HCT116 (cell line): Measurements from ENCODE around the gene CYP4F2. TPM values are rescaled to one million over a fixed set of nuclear protein-coding genes. Genes with fewer than 3 reads are reported as not detected.

Experiments
- ATAC-seq: fragments of 200-7000 bp; cut with Tn5 transposase; 2 replicates; pipeline ENCODE4 v1.9.1; 2020; ENCODE audit warnings: mild to moderate bottlenecking, moderate library complexity
- BruUV-seq: library from RNA; stranded (reverse); fragments of 400-500 nt; replicated peaks from 2 replicates; lab custom pipeline; 2021; lab: Mats Ljungman, UMichigan
- CTCF ChIA-PET: fragments of 300-600 bp; sonication (Branson Sonifier 250); formaldehyde crosslinking; loops from one replicate; lab custom pipeline; 2021; ENCODE audit warnings: antibody characterized with exemption; lab: Charles Lee
- POLR2A ChIA-PET: fragments of 300-600, 350-600 bp; sonication (Branson Sonifier 250); formaldehyde crosslinking; loops from one replicate; lab custom pipeline; 2021; ENCODE audit warnings: antibody characterized with exemption; lab: Charles Lee
- RAD21 ChIA-PET, 2 experiments: fragments of 300-600 bp; sonication (Branson Sonifier 250); formaldehyde crosslinking; loops; one replicate each; lab custom pipeline; 2023; ENCODE audit warnings: low total read pairs in 2 of 2; ENCODE audit not compliant: uncharacterized antibody in 2 of 2, unreplicated experiment in 2 of 2, low non-redundant PET in 1 of 2; lab: Charles Lee
- DNase-seq: peaks from one replicate; pipeline ENCODE4 v3.0.0-alpha.2; 2010; ENCODE audit warnings: low read depth, low spot score
- H2AFZ ChIP-seq: fragments of 200-600 bp; shearing (Covaris generic), sonication (generic); 2 replicates; pipeline ENCODE4 v1.6.1; 2017; ENCODE audit warnings: low read depth, mixed run types, mixed read lengths, antibody characterized with exemption, low read length; ENCODE audit not compliant: poor library complexity, severe bottlenecking
- H3K27ac ChIP-seq: 2 replicates; pipeline ENCODE4 v1.5.1; 2012; ENCODE audit warnings: low read depth, low read length
- H3K27me3 ChIP-seq: fragments of 200-600 bp; sonication (generic); 2 replicates; pipeline ENCODE4 v1.6.1; 2016; ENCODE audit warnings: mixed run types, low read length, mixed read lengths; ENCODE audit not compliant: insufficient read depth
- H3K36me3 ChIP-seq, 2 experiments: fragments of 200-500 bp in 1 of 2; fragments of 200-600 bp in 1 of 2; sonication (Bioruptor generic) in 1 of 2; sonication (generic) in 1 of 2; 2 replicates each; pipeline versions ENCODE4 v1.5.1 to v1.6.1; 2014 to 2016; ENCODE audit warnings: low read length in 2 of 2, inconsistent platforms in 1 of 2, mixed read lengths in 1 of 2, mixed run types in 1 of 2; ENCODE audit not compliant: insufficient read depth in 2 of 2, control insufficient read depth in 1 of 2
- H3K4me1 ChIP-seq, 2 experiments: fragments of 200-600 bp in 1 of 2; sonication (generic) in 1 of 2; 2 replicates each; pipeline versions ENCODE4 v1.5.1 to v1.6.1; 2012 to 2017; ENCODE audit warnings: low read length in 2 of 2, inconsistent platforms in 1 of 2, mild to moderate bottlenecking in 1 of 2, mixed read lengths in 1 of 2, mixed run types in 1 of 2, moderate library complexity in 1 of 2; ENCODE audit not compliant: insufficient read depth in 2 of 2, control insufficient read depth in 1 of 2
- H3K4me2 ChIP-seq: fragments of 200-600 bp; sonication (generic); 2 replicates; pipeline ENCODE4 v1.6.1; 2017; ENCODE audit warnings: mixed run types, low read length, mixed read lengths
- H3K4me3 ChIP-seq, 2 experiments: fragments of 200-600 bp in 1 of 2; sonication (generic) in 1 of 2; replicated peaks in 1 of 2; 2 replicates each; pipeline ENCODE4 v1.5.1; 2011 to 2016; ENCODE audit warnings: low read length in 2 of 2, control low read depth in 1 of 2, low read depth in 1 of 2, mild to moderate bottlenecking in 1 of 2, mixed read lengths in 1 of 2, mixed run types in 1 of 2
- H3K79me2 ChIP-seq: fragments of 200-600 bp; sonication (generic); 2 replicates; pipeline ENCODE4 v1.6.1; 2017; ENCODE audit warnings: mild to moderate bottlenecking, mixed run types, low read length, moderate library complexity, mixed read lengths; ENCODE audit not compliant: insufficient read depth
- H3K9ac ChIP-seq: fragments of 200-600 bp; sonication (generic); 2 replicates; pipeline ENCODE4 v1.6.1; 2016; ENCODE audit warnings: low read length, mixed read lengths
- H3K9me2 ChIP-seq: fragments of 200-600 bp; sonication (generic), shearing (Covaris generic); 2 replicates; pipeline ENCODE4 v1.6.1; 2017; ENCODE audit warnings: mixed run types, mild to moderate bottlenecking, moderate library complexity; ENCODE audit not compliant: insufficient read depth
- H3K9me3 ChIP-seq, 2 experiments: fragments of 200-500 bp in 1 of 2; fragments of 200-600 bp in 1 of 2; sonication (Bioruptor generic) in 1 of 2; sonication (generic) in 1 of 2; 2 replicates each; pipeline ENCODE4 v1.6.1; 2014 to 2017; ENCODE audit warnings: low read length in 2 of 2, mixed read lengths in 2 of 2, inconsistent platforms in 1 of 2, low read depth in 1 of 2, mild to moderate bottlenecking in 1 of 2, mixed run types in 1 of 2, moderate library complexity in 1 of 2; ENCODE audit not compliant: control insufficient read depth in 1 of 2, insufficient read depth in 1 of 2
- H4K20me1 ChIP-seq: fragments of 200-600 bp; sonication (generic), shearing (Covaris generic); 2 replicates; pipeline ENCODE4 v1.6.1; 2017; ENCODE audit warnings: mixed run types, mild to moderate bottlenecking, moderate library complexity; ENCODE audit not compliant: insufficient read depth
- CEBPB ChIP-seq: IDR thresholded peaks from 2 replicates; pipeline ENCODE4 v1.6.1; 2012; ENCODE audit warnings: low read depth
- CTCF ChIP-seq, 3 experiments: fragments of 200-600 bp in 1 of 3; sonication (generic) in 1 of 3; IDR thresholded peaks in 2 of 3; conservative IDR thresholded peaks in 1 of 3; 2 replicates each; pipeline ENCODE4 v1.5.1; 2012 to 2017; ENCODE audit warnings: low read depth in 2 of 3, low read length in 2 of 3, antibody characterized with exemption in 1 of 3, borderline replicate concordance in 1 of 3, control low read depth in 1 of 3, mild to moderate bottlenecking in 1 of 3, mixed read lengths in 1 of 3, mixed run types in 1 of 3, moderate library complexity in 1 of 3; ENCODE audit not compliant: insufficient read depth in 1 of 3
- EGR1 ChIP-seq: IDR thresholded peaks from 2 replicates; pipeline ENCODE4 v1.6.1; 2012; ENCODE audit warnings: low read depth
- JUND ChIP-seq: IDR thresholded peaks from 2 replicates; pipeline ENCODE4 v1.6.1; 2012
- POLR2AphosphoS5 ChIP-seq: IDR thresholded peaks from 2 replicates; pipeline ENCODE4 v1.6.1; 2011; ENCODE audit warnings: mild to moderate bottlenecking, low read depth, low read length, moderate library complexity
- RAD21 ChIP-seq: IDR thresholded peaks from 2 replicates; pipeline ENCODE4 v1.6.1; 2012; ENCODE audit warnings: low read depth, mild to moderate bottlenecking
- REST ChIP-seq: IDR thresholded peaks from 2 replicates; pipeline ENCODE4 v1.6.1; 2012; ENCODE audit warnings: low read depth
- SIN3A ChIP-seq: IDR thresholded peaks from 2 replicates; pipeline ENCODE4 v1.6.1; 2012; ENCODE audit warnings: low read depth
- TCF7L2 ChIP-seq: IDR thresholded peaks from 2 replicates; pipeline ENCODE4 v1.7.0; 2011; ENCODE audit warnings: borderline replicate concordance, inconsistent platforms; ENCODE audit not compliant: insufficient read depth, insufficient read length; ENCODE audit errors: extremely low read depth
- YY1 ChIP-seq: IDR thresholded peaks from 2 replicates; pipeline ENCODE4 v1.6.1; 2011; ENCODE audit warnings: low read length, low read depth, moderate library complexity, mild to moderate bottlenecking; ENCODE audit not compliant: insufficient replicate concordance; ENCODE audit errors: extremely low read depth
- ZBTB33 ChIP-seq: IDR thresholded peaks from 2 replicates; pipeline ENCODE4 v1.6.1; 2011; ENCODE audit warnings: mild to moderate bottlenecking, low read length, moderate library complexity; ENCODE audit not compliant: insufficient replicate concordance; ENCODE audit errors: extremely low read depth
- ZNF274 ChIP-seq: fragments of 200-500 bp; sonication (Bioruptor generic); IDR thresholded peaks from 2 replicates; pipeline ENCODE4 v1.6.1; 2014; ENCODE audit warnings: mild to moderate bottlenecking, low read depth, low read length, inconsistent platforms
- intact Hi-C: fragments of 100-400 bp; cut with micrococcal nuclease; formaldehyde crosslinking; loops from 2 replicates; pipeline ENCODE4 v1.10.0; 2022
- total RNA-seq: library from RNA; stranded (reverse); gene quantifications from one replicate; pipeline ENCODE4 v1.2.1, GENCODE V29; 2021; ENCODE audit not compliant: unreplicated experiment

The CYP4F2 gene
- total RNA-seq, 1 experiment from 2014 or later = 1.1 TPM

GRCh38 chr19:15915109-15915508, 17.2 kb upstream of the CYP4F2 start:
- intact Hi-C loops = no loop called here
- Histone ChIP-seq H3K9ac (no peak overlapping the region), H3K9me3 (no peaks in the 10 kb centered on the region), H4K20me1 (no peaks in the 10 kb centered on the region), H3K9me2 (no peaks in the 10 kb centered on the region), H3K4me2 (no peak overlapping the region), H3K36me3 (peaks cover 0 to 26% of the 10 kb centered on the region in 2 experiments; a peak in 1 of 4 replicates), H3K79me2 (peaks cover 8% of the 10 kb centered on the region; the same call in 1 of the 2 replicates), H3K4me1 (no peaks in the 10 kb centered on the region), H3K27ac (no peak overlapping the region), H2AFZ (no peak overlapping the region), H3K4me3 (no peak overlapping the region), H3K27me3 (no peaks in the 10 kb centered on the region)
- no TSS peak for BruUV-seq
- RAD21 ChIA-PET = no interaction called here
- TF ChIP-seq JUND (no peak), YY1 (no peak)
- ATAC-seq (no peak), DNase-seq (no peak)
- POLR2A ChIA-PET = no interaction called here
- CTCF ChIA-PET = no interaction called here

GRCh38 chr19:15913830-15914229, 16.0 kb upstream of the CYP4F2 start:
- CTCF ChIA-PET = no interaction called here
- Histone ChIP-seq H3K4me1 (no peaks in the 10 kb centered on the region), H3K9me2 (no peaks in the 10 kb centered on the region), H2AFZ (no peak overlapping the region), H3K36me3 (peaks cover 0 to 21% of the 10 kb centered on the region in 2 experiments; a peak in 1 of 4 replicates), H3K9ac (no peak overlapping the region), H3K27ac (no peak overlapping the region), H3K9me3 (no peaks in the 10 kb centered on the region), H3K27me3 (no peaks in the 10 kb centered on the region), H3K4me3 (no peak overlapping the region), H4K20me1 (no peaks in the 10 kb centered on the region), H3K4me2 (no peak overlapping the region), H3K79me2 (peaks cover 8% of the 10 kb centered on the region; the same call in 1 of the 2 replicates)
- intact Hi-C loops = no loop called here
- RAD21 ChIA-PET = no interaction called here
- no TSS peak for BruUV-seq
- no peak for ATAC-seq
- no peak for DNase-seq
- POLR2A ChIA-PET = no interaction called here
- TF ChIP-seq ZBTB33 = no peak
- TF ChIP-seq CEBPB = no peak
- no peak for TF ChIP-seq ZNF274
- TF ChIP-seq REST = no peak
- no peak for TF ChIP-seq RAD21
- no peak for TF ChIP-seq SIN3A
- TF ChIP-seq TCF7L2 = no peak
- TF ChIP-seq CTCF (IDR thresholded peaks at IDR 0.05 in 2 of 3, conservative IDR thresholded peaks at IDR 0.05 in 1 of 3; ENCODE audit: borderline replicate concordance in 1 of 3, insufficient read depth in 1 of 3, low read depth in 2 of 3, low read length in 2 of 3) = no peak
- TF ChIP-seq POLR2AphosphoS5 = no peak
- TF ChIP-seq YY1 = no peak
- no peak for TF ChIP-seq EGR1
